ENCODE data around the gene AR. TPM values are rescaled to one million over a fixed set of nuclear protein-coding genes. Genes with fewer than 3 reads are reported as not detected.

Gene AR
- total RNA-seq, 6 experiments from 2014 or later = 12.2 to 18.2 (median 15.5) TPM

DNA sequence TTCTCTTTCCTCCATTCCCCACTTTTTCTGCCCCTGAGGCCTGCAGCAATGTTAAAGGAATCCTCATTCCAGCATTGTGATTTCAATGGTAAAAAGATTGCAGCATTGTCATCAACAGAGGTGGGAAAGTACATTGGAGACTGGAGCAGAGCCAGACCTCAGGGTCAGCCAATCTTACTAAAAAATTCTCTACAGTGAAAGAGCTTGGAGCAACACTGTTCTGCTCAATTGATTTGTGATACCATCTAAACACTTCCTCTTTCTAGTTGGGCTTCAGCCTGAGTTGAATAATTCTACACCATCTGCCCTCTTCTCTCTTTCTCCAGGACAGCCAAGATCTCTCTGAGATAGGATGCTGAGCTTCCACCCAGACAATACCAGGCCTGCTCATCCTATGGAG, 176.5 kb downstream of the AR start:
- peaks cover 11% of the 10 kb centered on the region; the same call in 1 of the 2 replicates for H3K36me3 Mint-ChIP-seq (ENCODE audit: low read depth)
- TF ChIP-seq, protein P1, sequence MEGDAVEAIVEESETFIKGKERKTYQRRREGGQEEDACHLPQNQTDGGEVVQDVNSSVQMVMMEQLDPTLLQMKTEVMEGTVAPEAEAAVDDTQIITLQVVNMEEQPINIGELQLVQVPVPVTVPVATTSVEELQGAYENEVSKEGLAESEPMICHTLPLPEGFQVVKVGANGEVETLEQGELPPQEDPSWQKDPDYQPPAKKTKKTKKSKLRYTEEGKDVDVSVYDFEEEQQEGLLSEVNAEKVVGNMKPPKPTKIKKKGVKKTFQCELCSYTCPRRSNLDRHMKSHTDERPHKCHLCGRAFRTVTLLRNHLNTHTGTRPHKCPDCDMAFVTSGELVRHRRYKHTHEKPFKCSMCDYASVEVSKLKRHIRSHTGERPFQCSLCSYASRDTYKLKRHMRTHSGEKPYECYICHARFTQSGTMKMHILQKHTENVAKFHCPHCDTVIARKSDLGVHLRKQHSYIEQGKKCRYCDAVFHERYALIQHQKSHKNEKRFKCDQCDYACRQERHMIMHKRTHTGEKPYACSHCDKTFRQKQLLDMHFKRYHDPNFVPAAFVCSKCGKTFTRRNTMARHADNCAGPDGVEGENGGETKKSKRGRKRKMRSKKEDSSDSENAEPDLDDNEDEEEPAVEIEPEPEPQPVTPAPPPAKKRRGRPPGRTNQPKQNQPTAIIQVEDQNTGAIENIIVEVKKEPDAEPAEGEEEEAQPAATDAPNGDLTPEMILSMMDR (IDR thresholded peaks at IDR 0.05) = no peak
- no peaks in the 10 kb centered on the region for H3K9me3 Mint-ChIP-seq

DNA sequence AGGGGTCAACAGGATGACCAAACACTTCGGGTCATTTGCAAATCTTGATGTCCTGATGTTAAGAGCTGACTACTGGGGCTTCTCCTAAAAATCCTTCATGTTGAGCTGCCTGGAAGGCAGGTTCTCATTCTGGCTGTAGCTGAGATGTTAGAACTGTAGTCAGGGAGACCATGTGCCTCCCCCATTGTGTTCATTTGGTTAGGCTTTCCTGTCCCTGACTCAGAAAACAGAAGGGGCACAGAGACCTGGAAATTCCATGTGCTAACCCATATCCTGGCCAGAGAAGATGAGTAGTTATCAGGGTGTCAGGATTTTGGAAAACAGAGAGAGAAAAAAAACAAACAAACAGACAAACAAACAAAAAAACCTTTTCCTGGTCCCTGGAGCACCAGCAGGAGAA, 177.5 kb downstream of the AR start:
- Mint-ChIP-seq H3K36me3 (ENCODE audit: low read depth) (peaks cover 19% of the 10 kb centered on the region), H3K4me1 (ENCODE audit: low read depth) (peaks cover 52% of the 10 kb centered on the region), H3K4me3 (no peak overlapping the region), H3K9me3 (no peaks in the 10 kb centered on the region), H3K27ac (peak overlapping the region; percentile 57), H3K27me3 (ENCODE audit: insufficient read depth) (no peaks in the 10 kb centered on the region; the same call in 1 of the 2 replicates)
- no peak for DNase-seq
- TF ChIP-seq, protein P1 (IDR thresholded peaks at IDR 0.05) = no peak

More for the DNA sequence above, 176.5 kb downstream of the AR start:
- Mint-ChIP-seq H3K4me3 (no peak overlapping the region), H3K27ac (no peak overlapping the region), H3K4me1 (ENCODE audit: low read depth) (peaks cover 49% of the 10 kb centered on the region), H3K27me3 (ENCODE audit: insufficient read depth) (no peaks in the 10 kb centered on the region; the same call in 1 of the 2 replicates)
- no peak for DNase-seq

DNA sequence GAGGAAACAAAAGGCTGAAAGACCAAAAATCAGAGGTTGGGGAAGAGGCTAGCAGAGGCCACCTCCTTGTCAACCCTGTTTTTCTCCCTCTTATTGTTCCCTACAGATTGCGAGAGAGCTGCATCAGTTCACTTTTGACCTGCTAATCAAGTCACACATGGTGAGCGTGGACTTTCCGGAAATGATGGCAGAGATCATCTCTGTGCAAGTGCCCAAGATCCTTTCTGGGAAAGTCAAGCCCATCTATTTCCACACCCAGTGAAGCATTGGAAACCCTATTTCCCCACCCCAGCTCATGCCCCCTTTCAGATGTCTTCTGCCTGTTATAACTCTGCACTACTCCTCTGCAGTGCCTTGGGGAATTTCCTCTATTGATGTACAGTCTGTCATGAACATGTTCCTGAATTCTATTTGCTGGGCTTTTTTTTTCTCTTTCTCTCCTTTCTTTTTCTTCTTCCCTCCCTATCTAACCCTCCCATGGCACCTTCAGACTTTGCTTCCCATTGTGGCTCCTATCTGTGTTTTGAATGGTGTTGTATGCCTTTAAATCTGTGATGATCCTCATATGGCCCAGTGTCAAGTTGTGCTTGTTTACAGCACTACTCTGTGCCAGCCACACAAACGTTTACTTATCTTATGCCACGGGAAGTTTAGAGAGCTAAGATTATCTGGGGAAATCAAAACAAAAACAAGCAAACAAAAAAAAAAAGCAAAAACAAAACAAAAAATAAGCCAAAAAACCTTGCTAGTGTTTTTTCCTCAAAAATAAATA, 179.9 kb downstream of the AR start:
- Mint-ChIP-seq H3K27ac (peak overlapping the region; percentile 70), H3K36me3 (ENCODE audit: low read depth) (peaks cover 20% of the 10 kb centered on the region), H3K4me1 (ENCODE audit: low read depth) (peaks cover 52% of the 10 kb centered on the region), H3K27me3 (ENCODE audit: insufficient read depth) (no peaks in the 10 kb centered on the region; the same call in 1 of the 2 replicates), H3K9me3 (no peaks in the 10 kb centered on the region), H3K4me3 (no peak overlapping the region)
- TF ChIP-seq, protein P1 (IDR thresholded peaks at IDR 0.05) = no peak
- no peak for DNase-seq

DNA sequence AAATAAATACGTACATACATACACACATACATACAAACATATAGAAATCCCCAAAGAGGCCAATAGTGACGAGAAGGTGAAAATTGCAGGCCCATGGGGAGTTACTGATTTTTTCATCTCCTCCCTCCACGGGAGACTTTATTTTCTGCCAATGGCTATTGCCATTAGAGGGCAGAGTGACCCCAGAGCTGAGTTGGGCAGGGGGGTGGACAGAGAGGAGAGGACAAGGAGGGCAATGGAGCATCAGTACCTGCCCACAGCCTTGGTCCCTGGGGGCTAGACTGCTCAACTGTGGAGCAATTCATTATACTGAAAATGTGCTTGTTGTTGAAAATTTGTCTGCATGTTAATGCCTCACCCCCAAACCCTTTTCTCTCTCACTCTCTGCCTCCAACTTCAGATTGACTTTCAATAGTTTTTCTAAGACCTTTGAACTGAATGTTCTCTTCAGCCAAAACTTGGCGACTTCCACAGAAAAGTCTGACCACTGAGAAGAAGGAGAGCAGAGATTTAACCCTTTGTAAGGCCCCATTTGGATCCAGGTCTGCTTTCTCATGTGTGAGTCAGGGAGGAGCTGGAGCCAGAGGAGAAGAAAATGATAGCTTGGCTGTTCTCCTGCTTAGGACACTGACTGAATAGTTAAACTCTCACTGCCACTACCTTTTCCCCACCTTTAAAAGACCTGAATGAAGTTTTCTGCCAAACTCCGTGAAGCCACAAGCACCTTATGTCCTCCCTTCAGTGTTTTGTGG, 180.7 kb downstream of the AR start:
- TF ChIP-seq, protein P1 (IDR thresholded peaks at IDR 0.05) = peak; percentile 32; the same call in 1 of the 2 replicates
- Mint-ChIP-seq H3K27me3 (ENCODE audit: insufficient read depth) (no peaks in the 10 kb centered on the region; the same call in 1 of the 2 replicates), H3K4me1 (ENCODE audit: low read depth) (peaks cover 52% of the 10 kb centered on the region), H3K4me3 (no peak overlapping the region), H3K9me3 (no peaks in the 10 kb centered on the region), H3K36me3 (ENCODE audit: low read depth) (peaks cover 20% of the 10 kb centered on the region), H3K27ac (no peak overlapping the region)
- no peak for DNase-seq

DNA sequence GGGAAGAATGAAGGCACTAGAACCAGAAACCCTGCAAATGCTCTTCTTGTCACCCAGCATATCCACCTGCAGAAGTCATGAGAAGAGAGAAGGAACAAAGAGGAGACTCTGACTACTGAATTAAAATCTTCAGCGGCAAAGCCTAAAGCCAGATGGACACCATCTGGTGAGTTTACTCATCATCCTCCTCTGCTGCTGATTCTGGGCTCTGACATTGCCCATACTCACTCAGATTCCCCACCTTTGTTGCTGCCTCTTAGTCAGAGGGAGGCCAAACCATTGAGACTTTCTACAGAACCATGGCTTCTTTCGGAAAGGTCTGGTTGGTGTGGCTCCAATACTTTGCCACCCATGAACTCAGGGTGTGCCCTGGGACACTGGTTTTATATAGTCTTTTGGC, 181.7 kb downstream of the AR start:
- no peak overlapping the region for H3K4me3 Mint-ChIP-seq
- no peaks in the 10 kb centered on the region; the same call in 1 of the 2 replicates for H3K27me3 Mint-ChIP-seq (ENCODE audit: insufficient read depth)
- no peak for DNase-seq
- no peak overlapping the region for H3K27ac Mint-ChIP-seq
- H3K9me3 Mint-ChIP-seq = no peaks in the 10 kb centered on the region
- H3K36me3 Mint-ChIP-seq (ENCODE audit: low read depth) = peaks cover 20% of the 10 kb centered on the region
- peaks cover 49% of the 10 kb centered on the region for H3K4me1 Mint-ChIP-seq (ENCODE audit: low read depth)
- TF ChIP-seq, protein P1 (IDR thresholded peaks at IDR 0.05) = no peak

Data from HFFc6 (cell line).